GM18505 (cell line): ENCODE measurements around the gene CTNNA2.

Experiments
- ATAC-seq: cut with Tn5 transposase; IDR thresholded peaks from one replicate; pipeline ENCODE4 v1.9.1; 2021; ENCODE audit not compliant: unreplicated experiment
- POLR2A ChIP-seq: IDR thresholded peaks from 4 replicates; pipeline ENCODE4 v1.6.1; 2011; ENCODE audit warnings: borderline replicate concordance; ENCODE audit not compliant: insufficient read depth, insufficient read length; ENCODE audit errors: extremely low read depth

Gene CTNNA2

GRCh38 chr2:80233333-80233732 is 720.5 kb downstream of the CTNNA2 start:
- TF ChIP-seq POLR2A: no peak
- no peak for ATAC-seq

GRCh38 chr2:80238692-80239469 is 726.0 kb downstream of the CTNNA2 start:
- ATAC-seq: no peak
- TF ChIP-seq POLR2A: no peak

- TF ChIP-seq POLR2A: no peak
- ATAC-seq: no peak
These were observed 729.6 kb downstream of the CTNNA2 start for GRCh38 chr2:80242355-80242910.

- ATAC-seq: peak; percentile 47
- TF ChIP-seq POLR2A: no peak
These were observed 732.2 kb downstream of the CTNNA2 start for GRCh38 chr2:80244905-80245584.

- TF ChIP-seq POLR2A: no peak
- ATAC-seq: no peak
These were observed 733.7 kb downstream of the CTNNA2 start for GRCh38 chr2:80246534-80246933.

GRCh38 chr2:80247339-80247738 is 734.5 kb downstream of the CTNNA2 start:
- ATAC-seq: no peak
- no peak for TF ChIP-seq POLR2A

GRCh38 chr2:80248146-80248545 is 735.3 kb downstream of the CTNNA2 start:
- ATAC-seq: no peak
- TF ChIP-seq POLR2A: no peak

GRCh38 chr2:80252294-80252986 is 739.6 kb downstream of the CTNNA2 start:
- ATAC-seq: no peak
- TF ChIP-seq POLR2A: no peak

GRCh38 chr2:80255918-80256781 is 743.3 kb downstream of the CTNNA2 start:
- TF ChIP-seq POLR2A: no peak
- ATAC-seq: no peak

GRCh38 chr2:80256782-80257167 is 743.9 kb downstream of the CTNNA2 start:
- ATAC-seq: no peak

GRCh38 chr2:80257450-80257849 is 744.6 kb downstream of the CTNNA2 start:
- no peak for ATAC-seq
- no peak for TF ChIP-seq POLR2A

More at GRCh38 chr2:80256782-80257167, 743.9 kb downstream of the CTNNA2 start:
- TF ChIP-seq POLR2A: no peak

GRCh38 chr2:80258341-80258740 is 745.5 kb downstream of the CTNNA2 start:
- ATAC-seq: no peak
- TF ChIP-seq POLR2A: no peak
